ENCODE measurements around the gene SIL1.

DNA sequence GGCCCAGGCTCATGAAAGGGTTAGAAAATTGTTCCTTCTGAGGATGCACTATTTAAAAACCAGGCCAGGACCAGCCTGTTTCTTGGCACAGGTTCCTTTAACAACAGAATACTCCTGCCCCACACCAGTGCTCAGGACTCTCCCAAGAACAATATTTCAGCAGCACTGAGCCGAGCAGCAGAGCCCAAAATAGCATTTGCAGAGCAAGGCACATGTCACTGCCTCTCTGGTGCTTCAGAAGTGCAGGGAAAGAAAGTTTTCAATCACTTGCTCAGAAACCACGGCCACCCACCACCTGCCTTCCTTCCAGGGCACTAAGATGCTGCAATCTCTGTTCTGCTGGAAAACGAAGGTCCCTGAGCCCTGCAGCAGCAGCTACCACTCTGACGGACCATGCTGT, 77.6 kb downstream of the SIL1 start:
- TF ChIP-seq, protein P1, sequence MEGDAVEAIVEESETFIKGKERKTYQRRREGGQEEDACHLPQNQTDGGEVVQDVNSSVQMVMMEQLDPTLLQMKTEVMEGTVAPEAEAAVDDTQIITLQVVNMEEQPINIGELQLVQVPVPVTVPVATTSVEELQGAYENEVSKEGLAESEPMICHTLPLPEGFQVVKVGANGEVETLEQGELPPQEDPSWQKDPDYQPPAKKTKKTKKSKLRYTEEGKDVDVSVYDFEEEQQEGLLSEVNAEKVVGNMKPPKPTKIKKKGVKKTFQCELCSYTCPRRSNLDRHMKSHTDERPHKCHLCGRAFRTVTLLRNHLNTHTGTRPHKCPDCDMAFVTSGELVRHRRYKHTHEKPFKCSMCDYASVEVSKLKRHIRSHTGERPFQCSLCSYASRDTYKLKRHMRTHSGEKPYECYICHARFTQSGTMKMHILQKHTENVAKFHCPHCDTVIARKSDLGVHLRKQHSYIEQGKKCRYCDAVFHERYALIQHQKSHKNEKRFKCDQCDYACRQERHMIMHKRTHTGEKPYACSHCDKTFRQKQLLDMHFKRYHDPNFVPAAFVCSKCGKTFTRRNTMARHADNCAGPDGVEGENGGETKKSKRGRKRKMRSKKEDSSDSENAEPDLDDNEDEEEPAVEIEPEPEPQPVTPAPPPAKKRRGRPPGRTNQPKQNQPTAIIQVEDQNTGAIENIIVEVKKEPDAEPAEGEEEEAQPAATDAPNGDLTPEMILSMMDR (IDR thresholded peaks at IDR 0.05) = no peak
- no peak for TF ChIP-seq POLR2A (IDR thresholded peaks at IDR 0.05; ENCODE audit: low read depth)
- TF ChIP-seq EP300 (IDR thresholded peaks at IDR 0.05) = no peak
- TF ChIP-seq POLR2AphosphoS5 (IDR thresholded peaks at IDR 0.05) = peak in 1 of 2 donors; percentile 8

All from esophagus muscularis mucosa (tissue), 4 donors.